Measurements from ENCODE around the gene GNAI1. TPM values are rescaled to one million over a fixed set of nuclear protein-coding genes. Genes with fewer than 3 reads are reported as not detected.

GNAI1 gene
- total RNA-seq, 1 donor from 2014 or later: 132 TPM

- no peak for DNase-seq (ENCODE audit: low spot score)
- TF ChIP-seq, protein P1, sequence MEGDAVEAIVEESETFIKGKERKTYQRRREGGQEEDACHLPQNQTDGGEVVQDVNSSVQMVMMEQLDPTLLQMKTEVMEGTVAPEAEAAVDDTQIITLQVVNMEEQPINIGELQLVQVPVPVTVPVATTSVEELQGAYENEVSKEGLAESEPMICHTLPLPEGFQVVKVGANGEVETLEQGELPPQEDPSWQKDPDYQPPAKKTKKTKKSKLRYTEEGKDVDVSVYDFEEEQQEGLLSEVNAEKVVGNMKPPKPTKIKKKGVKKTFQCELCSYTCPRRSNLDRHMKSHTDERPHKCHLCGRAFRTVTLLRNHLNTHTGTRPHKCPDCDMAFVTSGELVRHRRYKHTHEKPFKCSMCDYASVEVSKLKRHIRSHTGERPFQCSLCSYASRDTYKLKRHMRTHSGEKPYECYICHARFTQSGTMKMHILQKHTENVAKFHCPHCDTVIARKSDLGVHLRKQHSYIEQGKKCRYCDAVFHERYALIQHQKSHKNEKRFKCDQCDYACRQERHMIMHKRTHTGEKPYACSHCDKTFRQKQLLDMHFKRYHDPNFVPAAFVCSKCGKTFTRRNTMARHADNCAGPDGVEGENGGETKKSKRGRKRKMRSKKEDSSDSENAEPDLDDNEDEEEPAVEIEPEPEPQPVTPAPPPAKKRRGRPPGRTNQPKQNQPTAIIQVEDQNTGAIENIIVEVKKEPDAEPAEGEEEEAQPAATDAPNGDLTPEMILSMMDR (IDR thresholded peaks at IDR 0.05; ENCODE audit: unreplicated experiment): no peak
- Mint-ChIP-seq H3K9me3 (ENCODE audit: unreplicated experiment) (no peaks in the 10 kb centered on the region), H3K4me1 (ENCODE audit: unreplicated experiment) (peaks cover 17% of the 10 kb centered on the region), H3K27me3 (ENCODE audit: unreplicated experiment) (peaks cover 2% of the 10 kb centered on the region), H3K36me3 (ENCODE audit: low read depth, unreplicated experiment) (no peaks in the 10 kb centered on the region), H3K4me3 (ENCODE audit: unreplicated experiment) (no peak overlapping the region), H3K27ac (ENCODE audit: unreplicated experiment) (no peak overlapping the region)
Measured at GRCh38 chr7:80100254-80100653, 34.4 kb upstream of the GNAI1 start.

DNA sequence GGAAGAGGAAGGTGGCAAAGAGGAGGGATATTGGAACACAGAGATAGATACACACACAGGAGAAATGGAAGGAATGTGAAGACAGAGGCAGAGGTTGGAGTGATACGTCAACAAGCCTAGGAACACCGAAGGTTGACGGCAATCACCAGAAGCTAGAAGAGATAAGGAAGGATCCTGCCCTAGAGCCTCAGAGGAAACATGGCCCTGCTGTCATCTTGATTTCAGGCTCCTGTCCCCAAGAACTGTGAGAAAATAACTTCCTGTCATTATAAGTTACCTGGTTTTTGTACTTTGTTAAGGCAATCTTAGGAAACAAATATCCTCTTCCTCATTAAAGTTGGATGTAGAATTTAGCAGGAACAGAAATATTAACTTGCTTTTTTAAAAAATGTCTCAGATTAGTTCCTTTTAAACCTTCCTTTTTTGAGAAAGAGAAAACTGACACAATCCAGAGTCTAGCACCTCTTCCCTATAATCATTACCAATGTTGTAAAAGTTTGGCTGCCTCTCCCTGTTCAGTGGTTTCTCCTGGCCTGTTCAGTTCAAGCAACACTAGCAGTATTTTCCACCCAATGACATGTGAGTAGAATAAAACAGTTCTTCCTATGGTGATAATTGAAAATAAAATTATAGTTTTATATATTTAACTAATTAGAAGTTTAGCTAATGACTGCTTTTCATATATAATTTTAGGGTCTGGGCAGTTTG lies 28.8 kb upstream of the GNAI1 start:
- Mint-ChIP-seq H3K27me3 (ENCODE audit: unreplicated experiment) (peaks cover 2% of the 10 kb centered on the region), H3K9me3 (ENCODE audit: unreplicated experiment) (no peaks in the 10 kb centered on the region), H3K4me1 (ENCODE audit: unreplicated experiment) (peaks cover 46% of the 10 kb centered on the region), H3K27ac (ENCODE audit: unreplicated experiment) (peak overlapping the region; percentile 96), H3K36me3 (ENCODE audit: low read depth, unreplicated experiment) (no peaks in the 10 kb centered on the region), H3K4me3 (ENCODE audit: unreplicated experiment) (no peak overlapping the region)
- TF ChIP-seq, protein P1 (IDR thresholded peaks at IDR 0.05; ENCODE audit: unreplicated experiment): no peak
- peak; percentile 8 for DNase-seq (ENCODE audit: low spot score)

DNA sequence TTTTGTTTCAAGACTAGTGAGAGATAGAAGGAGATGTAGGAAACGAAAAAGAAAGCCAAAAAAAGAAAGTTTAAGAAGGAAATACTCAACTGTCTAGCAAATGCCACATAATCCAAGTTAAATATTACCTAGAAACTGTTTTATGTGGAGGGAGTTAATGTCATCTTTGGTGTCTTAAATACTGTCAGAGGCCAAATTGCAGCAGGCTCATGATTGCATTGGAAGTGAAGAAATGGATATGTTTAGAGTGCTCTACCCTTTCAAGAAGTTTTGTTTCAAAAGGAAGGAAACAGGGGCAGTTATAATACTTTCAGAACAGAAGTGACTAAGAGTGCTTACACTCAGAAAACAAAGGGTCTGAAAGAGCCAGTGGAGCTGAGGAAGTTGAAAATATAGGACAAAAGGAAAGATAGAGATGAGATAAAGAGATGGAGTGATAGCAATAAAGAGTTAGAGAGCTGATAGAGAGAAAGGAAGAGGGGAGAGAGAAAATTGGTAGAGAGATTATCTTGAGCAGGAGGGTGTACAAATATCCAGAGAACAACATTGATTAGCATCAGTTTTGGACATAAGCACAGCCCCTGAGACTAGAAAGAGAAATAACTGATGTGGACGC lies 28.0 kb upstream of the GNAI1 start:
- no peaks in the 10 kb centered on the region for H3K36me3 Mint-ChIP-seq (ENCODE audit: low read depth, unreplicated experiment)
- TF ChIP-seq, protein P1 (IDR thresholded peaks at IDR 0.05; ENCODE audit: unreplicated experiment): no peak
- no peak for DNase-seq (ENCODE audit: low spot score)
- H3K9me3 Mint-ChIP-seq (ENCODE audit: unreplicated experiment): no peaks in the 10 kb centered on the region
- peaks cover 2% of the 10 kb centered on the region for H3K27me3 Mint-ChIP-seq (ENCODE audit: unreplicated experiment)
- peak overlapping the region; percentile 13 for H3K4me3 Mint-ChIP-seq (ENCODE audit: unreplicated experiment)
- H3K27ac Mint-ChIP-seq (ENCODE audit: unreplicated experiment): peak overlapping the region; percentile 96
- H3K4me1 Mint-ChIP-seq (ENCODE audit: unreplicated experiment): peaks cover 47% of the 10 kb centered on the region

DNA sequence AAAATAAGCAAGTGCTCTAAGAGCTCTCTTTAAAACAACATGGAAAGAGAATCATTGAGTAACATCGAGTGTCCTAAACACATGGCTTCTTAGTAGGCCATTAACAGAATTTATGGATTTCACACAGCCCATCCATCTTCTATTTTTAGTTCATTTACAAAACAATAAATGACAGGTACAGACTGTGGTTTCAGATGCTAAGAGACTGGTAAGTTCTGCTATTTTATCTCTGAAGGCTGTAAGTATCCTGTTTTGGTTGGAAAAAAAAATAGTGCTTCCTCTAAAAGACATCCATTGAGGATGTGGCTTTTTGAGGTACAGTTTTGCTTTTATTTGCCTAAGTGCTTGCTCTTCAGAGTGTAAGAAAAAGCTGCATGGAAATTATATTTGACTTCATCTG lies 27.4 kb upstream of the GNAI1 start:
- Mint-ChIP-seq H3K27ac (ENCODE audit: unreplicated experiment) (peak overlapping the region; percentile 96), H3K4me3 (ENCODE audit: unreplicated experiment) (no peak overlapping the region), H3K36me3 (ENCODE audit: low read depth, unreplicated experiment) (no peaks in the 10 kb centered on the region), H3K9me3 (ENCODE audit: unreplicated experiment) (no peaks in the 10 kb centered on the region), H3K27me3 (ENCODE audit: unreplicated experiment) (peaks cover 2% of the 10 kb centered on the region), H3K4me1 (ENCODE audit: unreplicated experiment) (peaks cover 48% of the 10 kb centered on the region)
- DNase-seq (ENCODE audit: low spot score): no peak
- TF ChIP-seq, protein P1 (IDR thresholded peaks at IDR 0.05; ENCODE audit: unreplicated experiment): no peak

GRCh38 chr7:80110376-80110775 lies 24.3 kb upstream of the GNAI1 start:
- TF ChIP-seq, protein P1 (IDR thresholded peaks at IDR 0.05; ENCODE audit: unreplicated experiment): no peak
- no peak for DNase-seq (ENCODE audit: low spot score)
- no peak overlapping the region for H3K4me3 Mint-ChIP-seq (ENCODE audit: unreplicated experiment)
- H3K4me1 Mint-ChIP-seq (ENCODE audit: unreplicated experiment): peaks cover 36% of the 10 kb centered on the region
- no peaks in the 10 kb centered on the region for H3K36me3 Mint-ChIP-seq (ENCODE audit: low read depth, unreplicated experiment)
- H3K27ac Mint-ChIP-seq (ENCODE audit: unreplicated experiment): no peak overlapping the region
- no peaks in the 10 kb centered on the region for H3K9me3 Mint-ChIP-seq (ENCODE audit: unreplicated experiment)
- H3K27me3 Mint-ChIP-seq (ENCODE audit: unreplicated experiment): no peaks in the 10 kb centered on the region
